GM21825 (cell line): ENCODE results near the gene SLC35F6.
"Not testable (repeated sequence)": the region's sequence is repeated elsewhere in the genome, so short reads cannot be mapped to it uniquely, and the experiment has no call there.

Source experiments
- ATAC-seq: cut with Tn5 transposase; IDR thresholded peaks from one replicate; pipeline ENCODE4 v1.9.1; 2021; ENCODE audit warnings: mild to moderate bottlenecking, moderate library complexity; ENCODE audit not compliant: unreplicated experiment

Gene SLC35F6

DNA sequence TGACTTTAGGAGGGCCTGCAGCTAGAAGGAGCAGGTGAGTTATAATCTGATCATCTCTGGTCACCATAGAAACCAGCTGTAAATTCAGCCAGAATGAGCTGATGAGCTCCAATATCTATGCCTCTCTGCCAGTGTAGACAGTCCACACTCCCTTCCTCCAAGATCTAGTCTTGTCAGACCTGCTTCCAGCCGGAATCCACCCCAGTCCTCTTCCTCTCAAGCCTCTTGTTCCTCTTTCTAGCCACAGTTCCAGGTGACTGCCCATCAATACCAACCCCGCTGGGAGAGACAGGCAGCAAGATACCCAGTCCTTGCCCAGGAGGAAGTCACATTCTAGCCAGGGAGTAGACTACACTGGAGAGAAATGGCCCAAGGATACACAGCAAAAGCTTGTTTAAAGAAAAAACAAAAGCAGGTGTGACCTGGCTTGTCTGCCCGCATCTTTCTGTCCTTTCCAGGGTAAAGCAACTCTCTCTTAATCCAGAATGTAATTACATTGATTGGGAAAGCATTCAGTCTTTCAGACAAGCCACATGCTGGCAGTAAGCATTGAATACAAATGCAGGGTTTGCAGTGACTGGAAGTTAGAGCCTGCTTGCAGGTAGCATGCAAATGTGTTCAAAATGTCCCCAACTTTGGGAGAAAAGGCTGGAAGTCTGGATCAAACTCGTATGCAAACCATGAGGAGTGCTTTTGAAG is 9.0 kb upstream of the SLC35F6 start:
- no peak for ATAC-seq

DNA sequence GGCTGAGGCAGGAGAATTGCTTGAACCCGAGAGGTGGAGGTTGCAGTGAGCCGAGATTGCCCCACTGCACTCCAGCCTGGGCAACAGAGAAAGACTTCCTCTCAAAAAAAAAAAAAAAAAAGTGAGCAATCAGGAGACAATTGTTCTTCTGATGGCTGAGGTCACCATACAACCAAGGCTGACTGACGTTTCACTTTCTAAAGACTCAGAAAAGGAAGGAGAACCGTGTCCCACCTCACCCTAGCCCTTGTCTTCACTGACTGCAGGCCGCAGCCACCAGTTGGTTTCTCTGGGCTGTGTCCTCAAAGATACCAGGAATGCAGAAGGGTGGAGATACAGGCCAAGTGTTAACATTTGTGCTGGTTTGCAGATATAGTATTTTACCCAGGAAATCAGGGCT is 7.7 kb upstream of the SLC35F6 start:
- no peak for ATAC-seq

DNA sequence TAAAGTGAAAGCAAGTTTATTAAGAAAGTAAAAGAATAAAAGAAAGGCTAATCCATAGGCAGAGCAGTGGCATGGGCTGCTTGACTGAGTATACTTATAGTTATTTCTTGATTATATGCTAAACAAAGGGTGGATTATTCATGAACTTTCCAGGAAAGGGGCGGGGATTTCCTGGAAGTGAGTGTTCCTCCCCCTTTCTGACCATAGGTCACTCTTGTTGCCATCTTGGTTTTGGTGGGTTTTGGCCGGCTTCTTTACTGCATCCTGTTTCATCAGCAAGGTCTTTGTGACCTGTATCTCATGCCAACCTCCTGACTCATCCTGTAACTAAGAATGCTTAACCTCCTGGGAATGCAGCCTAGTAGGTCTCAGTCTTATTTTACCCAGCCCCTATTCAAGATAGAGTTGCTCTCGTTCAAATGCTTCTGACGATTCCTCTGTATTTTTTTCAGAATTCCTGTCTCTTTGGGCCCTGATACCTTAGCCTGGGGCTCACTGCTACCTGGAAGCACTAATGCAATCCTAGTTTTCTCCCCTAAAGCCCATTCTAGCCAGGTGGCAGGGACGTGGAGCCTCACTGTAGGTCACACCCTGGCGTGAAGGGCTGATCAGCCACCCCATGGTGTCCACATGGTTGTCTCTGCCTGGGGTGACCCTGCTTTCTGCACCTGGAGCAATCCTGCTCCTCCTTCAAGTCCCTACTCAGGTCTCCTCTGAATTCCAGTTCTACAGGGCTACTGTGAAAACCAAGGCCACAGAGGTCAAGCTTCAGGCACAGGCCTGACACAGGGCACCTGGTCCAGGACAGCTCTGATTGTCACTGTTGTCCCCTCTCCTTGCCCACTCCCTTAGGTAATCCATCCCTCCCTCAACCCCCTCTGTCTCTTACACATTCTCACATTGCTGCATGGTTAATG is 6.0 kb upstream of the SLC35F6 start:
- ATAC-seq = no peak

DNA sequence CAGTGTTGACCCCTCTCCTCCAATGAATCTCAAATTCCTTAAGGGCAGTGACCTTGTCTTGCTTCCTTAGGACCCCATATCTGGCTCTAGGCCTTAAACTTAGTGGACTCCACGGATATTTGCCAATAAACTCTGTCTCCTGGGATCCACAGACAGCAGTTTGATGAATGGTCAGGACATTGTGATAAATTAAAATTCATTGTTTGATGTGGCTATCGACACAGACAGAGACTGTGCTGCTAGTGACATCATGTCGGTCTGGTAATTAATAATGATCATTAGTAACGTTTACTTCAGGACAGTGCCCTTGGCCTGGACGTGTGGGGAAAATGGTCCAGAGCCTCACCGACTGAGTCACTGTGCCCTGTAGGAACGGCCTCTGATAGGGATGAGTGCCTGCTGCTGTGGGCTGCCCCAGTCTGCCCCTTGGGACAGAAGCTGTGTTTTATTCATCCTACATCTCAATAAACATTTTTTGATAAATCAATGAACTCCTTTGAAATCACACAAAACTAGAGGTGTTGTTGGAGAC is 5.2 kb upstream of the SLC35F6 start:
- no peak for ATAC-seq

DNA sequence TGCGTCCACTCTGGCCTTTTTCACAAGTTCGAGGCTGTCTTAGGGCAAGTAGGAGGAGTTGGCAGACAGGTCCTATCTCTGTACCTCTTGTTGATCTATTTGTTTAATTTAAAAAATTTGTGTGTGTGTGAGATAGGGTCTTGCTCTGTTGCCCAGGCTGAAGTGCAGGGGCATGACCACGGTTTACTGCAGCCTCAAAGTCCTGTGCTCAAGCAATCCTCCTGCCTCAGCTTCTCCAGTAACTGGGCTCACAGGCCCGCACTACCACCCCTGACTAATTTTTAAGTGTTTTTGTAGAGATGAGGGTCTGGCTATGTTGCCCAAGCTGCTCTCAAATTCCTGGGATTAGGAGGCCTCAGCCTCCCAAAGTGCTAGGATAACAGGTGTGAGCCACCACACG is 4.2 kb upstream of the SLC35F6 start:
- no peak for ATAC-seq

DNA sequence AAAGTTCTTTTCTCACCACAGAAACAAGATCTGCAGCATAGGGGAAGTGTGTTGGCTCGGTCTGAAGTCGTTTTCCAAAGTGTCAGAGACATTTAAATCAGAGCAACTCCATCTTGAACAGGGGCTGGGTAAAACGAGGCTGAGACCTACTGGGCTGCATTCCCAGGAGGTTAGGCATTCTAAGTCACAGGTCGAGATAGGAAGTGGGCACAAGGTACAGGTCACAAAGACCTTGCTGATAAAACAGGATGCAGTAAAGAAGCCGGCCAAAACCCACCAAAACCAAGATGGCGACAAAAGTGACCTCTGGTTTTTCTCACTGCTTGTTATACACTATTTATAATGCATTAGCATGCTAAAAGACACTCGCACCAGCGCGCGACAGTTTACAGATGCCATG is 3.1 kb upstream of the SLC35F6 start:
- not testable (repeated sequence) for ATAC-seq

DNA sequence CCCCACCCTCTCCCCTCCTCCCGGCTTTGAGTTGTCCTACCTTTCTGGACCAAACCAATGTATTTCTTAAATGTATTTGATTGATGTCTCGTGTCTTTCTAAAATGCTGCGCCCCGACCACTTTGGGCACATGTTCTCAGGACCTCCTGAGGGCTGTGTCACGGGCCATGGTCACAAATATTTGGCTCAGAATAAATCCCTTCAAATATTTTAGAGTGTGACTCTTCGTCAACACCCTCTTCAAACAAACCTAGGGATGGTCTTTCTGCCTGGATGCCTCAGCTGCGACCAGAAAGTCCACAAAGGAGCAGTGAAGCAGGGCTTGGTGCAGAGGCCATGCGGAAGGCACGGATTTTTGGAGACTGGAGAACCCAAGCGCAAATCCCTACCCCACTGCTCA is 1.1 kb upstream of the SLC35F6 start:
- ATAC-seq = no peak

DNA sequence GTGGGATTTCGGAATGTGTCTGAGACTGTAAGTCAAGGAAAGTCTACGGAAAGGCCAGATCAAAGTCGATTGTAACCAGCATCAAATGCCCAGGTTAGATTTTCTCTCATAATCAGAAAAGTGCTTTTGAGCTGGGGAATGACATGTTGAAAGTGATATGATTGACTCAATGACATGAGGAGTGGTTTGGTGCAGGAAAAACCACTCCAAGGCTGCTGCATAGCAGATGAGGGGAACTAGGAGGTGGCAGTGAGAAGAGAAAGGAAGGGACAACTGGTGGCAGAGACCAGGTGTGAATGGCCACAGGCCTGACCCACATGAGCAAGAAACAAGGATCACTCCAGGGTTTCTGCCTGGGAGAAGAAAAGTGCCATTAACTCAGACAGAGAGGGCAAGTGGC is 822 bp downstream of the SLC35F6 start:
- no peak for ATAC-seq

DNA sequence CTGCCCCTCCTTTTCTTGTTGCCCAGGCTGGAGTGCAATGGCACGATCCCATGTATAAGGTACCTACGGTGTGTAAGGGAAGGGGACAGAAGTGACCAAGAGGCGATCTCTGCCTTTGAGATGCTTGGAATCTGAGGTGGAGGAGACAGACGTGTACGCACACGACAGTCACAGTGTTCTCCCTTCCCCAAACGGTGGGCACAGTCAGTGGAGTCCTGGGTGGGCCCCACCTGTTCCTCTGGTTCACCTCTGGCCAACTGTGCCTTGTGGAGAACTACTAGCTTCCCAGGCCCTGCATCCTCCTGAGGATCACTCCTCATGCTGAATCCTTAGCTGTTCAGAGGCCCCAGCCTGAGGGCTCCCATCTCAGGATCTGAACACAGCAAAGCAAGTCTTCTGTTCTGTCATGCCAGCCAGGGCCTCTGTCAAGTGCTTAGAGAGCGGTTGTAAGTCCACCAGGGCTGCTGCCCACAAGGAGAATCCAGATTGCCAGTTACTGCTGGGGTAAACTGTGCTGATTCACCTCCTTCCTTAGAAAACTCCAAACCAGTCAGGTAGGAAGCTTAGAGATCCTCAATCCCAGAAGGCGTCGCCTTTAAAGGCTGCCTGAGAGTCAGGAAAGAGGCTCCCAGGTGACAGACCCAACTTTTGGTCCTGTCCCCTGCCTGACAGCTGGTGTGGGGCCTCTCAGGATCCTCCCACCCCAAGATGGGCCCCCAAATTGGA is 1.6 kb downstream of the SLC35F6 start:
- ATAC-seq = no peak

DNA sequence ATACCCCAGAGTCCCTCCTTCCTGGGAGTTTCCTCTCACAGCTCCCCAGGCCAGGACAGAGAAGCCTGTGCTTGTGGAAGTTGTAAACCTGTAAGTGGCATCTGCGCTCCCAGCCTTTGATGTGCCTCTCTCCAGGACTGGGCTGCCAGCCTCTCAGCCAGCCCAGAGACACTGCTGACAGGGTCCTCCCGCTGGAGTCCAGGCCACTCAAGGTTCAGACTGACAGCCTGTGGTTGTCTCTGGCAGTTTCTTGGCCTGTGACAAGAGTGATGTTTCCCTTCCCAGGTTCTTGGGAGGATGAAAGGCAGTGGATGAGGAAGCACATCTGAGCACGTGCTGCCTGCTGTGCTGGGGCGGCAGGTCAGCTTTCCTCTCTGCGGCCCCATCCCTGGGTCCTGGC is 3.0 kb downstream of the SLC35F6 start:
- ATAC-seq = no peak

DNA sequence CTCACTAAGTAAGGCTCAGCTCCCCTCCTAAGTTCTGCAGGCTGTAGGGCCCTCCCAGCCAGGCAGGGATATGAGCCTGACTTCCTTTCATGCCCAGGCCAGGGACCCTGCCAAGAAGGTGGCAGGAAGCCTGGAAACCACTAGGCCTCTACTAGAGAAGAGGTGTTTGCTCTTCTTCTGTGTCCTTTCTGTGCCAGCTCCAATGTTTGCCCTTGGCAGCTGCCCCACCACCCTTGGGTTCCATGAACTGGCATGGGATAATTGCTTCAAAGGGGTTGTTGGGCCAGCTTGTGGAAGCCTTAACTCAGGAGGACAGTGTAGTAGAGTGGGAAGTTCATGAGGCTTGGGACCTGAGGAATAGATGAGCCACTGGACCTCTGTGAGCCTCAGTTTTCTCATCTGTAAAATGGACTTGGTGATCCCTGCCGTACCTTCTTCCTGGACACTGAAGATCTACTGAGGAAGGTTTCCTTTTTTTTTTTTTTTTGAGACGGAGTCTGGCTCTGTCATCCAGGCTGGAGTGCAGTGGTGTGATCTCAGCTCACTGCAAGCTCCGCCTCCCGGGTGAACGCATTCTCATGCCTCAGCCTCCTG is 3.9 kb downstream of the SLC35F6 start:
- no peak for ATAC-seq

DNA sequence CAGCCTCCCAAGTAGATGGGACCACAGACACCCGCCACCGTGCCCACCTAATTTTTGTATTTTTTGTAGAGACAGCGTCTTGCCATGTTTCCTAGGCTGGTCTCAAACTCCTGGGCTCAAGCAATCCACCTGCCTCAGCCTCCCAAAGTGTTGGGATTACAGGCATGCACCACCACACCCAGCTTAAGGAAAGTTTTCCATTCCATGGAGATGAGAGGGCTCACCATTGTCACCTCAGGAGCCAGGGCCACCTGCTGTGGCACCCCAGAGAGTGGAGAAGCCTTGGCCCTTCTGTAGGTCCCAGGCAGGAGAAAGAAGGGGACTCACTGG is 4.6 kb downstream of the SLC35F6 start:
- ATAC-seq = no peak

DNA sequence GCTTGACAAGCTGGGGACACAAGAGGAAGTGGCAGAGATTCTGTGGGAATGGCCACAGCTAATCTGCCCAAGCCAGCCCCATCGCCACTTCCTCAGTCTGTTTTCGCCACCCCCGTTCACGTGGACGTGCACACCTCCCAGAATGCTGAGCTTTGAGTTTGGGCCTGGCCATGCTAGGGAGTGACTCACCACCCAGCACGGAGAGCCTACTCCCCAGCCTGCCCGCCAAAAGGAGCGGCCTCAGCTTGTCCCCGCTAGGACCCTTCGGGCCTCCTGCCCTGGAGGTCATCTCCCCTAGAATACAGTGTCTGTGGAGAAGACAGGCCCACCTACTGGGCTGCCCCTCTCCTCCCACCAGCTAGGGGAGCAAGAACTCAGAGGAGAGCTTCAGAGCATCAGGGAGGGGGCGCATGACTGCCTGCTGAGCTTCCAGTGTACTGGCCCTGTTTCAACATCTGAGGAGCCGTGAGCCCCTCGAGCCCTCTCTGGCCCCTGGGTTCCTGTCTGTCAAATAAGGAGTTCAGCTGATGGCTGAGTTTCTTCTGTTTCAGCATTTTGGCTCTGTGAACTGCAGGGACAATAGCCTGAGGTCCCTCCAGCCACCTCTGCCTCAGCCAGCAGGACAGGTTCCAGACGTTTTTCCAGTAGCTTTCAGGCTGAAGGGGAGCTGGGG is 5.1 kb downstream of the SLC35F6 start:
- ATAC-seq = no peak

DNA sequence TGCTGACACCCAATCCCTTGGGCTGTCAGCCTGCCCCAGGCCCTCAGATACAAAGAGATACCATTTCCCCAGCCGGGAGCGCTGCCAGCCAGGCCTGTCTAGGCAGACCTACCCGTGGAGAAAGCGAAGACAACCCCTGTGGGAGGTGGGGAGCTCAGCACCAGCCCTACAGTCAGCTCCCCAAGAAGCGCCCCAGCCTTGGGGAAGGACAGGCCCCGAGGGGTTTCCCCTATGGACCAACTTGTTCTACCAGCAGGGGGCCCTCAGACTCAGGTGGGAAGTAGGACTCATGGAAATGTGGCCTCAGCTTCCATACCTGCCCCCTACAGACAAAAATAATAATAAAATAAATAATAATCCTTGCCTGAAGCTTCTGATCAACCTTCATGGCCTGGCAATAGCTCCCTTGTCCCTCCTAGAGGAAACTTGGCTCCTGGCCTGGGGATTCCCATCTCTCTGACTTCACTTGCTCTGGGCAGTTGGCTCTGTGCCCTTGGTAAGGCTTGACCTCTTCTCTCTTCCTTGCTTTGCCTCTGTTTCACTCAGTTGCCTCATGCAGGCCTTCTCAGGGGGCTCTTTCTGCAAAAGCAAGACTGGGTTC is 7.0 kb downstream of the SLC35F6 start:
- ATAC-seq = no peak

DNA sequence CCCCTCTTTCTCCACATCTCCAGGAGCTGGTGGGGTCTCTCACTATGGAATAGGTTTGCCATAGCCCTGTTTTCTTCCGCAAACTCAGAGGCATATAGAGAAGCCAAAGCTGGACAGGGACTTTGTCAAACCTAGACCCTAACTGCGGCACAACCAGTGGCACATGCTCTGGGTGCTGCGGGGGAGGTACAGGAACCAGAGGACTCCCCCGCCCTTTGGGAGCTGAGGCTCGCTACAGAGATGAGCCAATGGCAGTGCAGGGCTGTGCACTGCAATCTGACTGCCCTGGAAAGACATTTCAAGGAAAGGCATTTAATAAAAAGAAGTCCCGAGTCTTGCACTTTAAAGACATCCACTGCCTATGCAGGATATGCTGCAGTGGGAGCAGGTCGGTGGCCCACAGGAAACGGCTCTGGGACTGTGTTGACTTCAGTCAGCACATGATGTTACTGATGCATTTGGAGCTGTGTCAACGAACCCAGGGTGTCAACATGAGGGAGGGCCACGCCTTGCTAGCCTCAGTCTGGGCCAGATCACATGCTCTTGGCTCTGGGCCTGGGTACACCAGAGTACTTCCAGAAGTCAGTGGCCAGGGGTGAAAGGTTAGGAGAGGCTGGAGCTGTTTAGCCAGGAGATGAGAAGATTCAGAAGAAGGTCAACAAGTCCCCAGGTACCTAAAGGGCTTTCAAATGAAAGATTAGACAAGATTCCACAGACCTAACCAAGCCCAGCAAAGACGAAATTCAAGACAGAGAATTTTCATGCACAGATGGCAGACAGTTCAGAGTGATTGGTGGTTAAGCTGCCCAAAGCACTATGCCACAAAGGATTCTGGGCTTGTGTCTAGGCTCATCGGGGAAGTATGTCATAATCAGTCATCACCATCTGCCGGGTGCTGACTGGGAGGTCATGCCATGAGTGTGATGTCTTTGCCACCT is 8.2 kb downstream of the SLC35F6 start:
- no peak for ATAC-seq

DNA sequence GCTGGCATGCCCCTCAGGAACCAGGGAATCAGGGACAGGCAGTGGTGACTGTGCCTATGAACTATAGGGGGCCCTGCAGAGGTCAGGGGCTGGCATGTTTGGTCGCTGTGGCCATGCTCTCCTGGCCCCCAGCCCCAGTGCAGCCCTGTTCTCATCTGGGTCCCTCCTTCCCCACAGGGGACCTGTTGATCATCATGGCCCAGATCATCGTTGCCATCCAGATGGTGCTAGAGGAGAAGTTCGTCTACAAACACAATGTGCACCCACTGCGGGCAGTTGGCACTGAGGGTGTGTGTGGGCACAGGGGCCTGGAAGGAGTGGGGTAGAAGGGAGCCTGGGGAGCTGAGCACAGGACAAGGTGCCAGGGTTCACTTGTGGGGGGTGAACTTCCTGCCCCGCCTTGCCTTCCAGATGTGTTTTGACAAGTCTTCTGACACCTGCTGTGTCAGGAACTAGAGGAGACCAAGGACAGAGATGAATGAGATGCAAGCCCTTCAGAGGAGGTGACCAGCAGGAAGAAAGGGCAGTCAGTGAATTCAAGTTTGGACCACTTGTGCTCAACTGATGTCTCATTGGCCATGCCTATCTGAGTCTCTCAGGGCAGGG is 12.2 kb downstream of the SLC35F6 start:
- no peak for ATAC-seq

DNA sequence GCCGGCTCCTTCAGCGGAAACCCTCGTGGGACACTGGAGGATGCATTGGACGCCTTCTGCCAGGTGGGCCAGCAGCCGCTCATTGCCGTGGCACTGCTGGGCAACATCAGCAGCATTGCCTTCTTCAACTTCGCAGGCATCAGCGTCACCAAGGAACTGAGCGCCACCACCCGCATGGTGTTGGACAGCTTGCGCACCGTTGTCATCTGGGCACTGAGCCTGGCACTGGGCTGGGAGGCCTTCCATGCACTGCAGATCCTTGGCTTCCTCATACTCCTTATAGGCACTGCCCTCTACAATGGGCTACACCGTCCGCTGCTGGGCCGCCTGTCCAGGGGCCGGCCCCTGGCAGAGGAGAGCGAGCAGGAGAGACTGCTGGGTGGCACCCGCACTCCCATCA is 14.0 kb downstream of the SLC35F6 start:
- ATAC-seq = no peak

DNA sequence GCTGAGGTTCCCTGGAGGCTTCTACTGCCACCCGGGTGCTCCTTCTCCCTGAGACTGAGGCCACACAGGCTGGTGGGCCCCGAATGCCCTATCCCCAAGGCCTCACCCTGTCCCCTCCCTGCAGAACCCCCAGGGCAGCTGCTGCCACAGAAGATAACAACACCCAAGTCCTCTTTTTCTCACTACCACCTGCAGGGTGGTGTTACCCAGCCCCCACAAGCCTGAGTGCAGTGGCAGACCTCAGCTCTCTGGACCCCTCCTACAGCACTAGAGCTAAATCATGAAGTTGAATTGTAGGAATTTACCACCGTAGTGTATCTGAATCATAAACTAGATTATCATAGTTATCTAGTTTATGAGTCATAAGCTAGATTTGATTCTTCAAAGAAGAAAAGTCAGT is 14.4 kb downstream of the SLC35F6 start:
- ATAC-seq = no peak
